Measurements from ENCODE around the gene HLX.

- TF ChIP-seq, protein P1, sequence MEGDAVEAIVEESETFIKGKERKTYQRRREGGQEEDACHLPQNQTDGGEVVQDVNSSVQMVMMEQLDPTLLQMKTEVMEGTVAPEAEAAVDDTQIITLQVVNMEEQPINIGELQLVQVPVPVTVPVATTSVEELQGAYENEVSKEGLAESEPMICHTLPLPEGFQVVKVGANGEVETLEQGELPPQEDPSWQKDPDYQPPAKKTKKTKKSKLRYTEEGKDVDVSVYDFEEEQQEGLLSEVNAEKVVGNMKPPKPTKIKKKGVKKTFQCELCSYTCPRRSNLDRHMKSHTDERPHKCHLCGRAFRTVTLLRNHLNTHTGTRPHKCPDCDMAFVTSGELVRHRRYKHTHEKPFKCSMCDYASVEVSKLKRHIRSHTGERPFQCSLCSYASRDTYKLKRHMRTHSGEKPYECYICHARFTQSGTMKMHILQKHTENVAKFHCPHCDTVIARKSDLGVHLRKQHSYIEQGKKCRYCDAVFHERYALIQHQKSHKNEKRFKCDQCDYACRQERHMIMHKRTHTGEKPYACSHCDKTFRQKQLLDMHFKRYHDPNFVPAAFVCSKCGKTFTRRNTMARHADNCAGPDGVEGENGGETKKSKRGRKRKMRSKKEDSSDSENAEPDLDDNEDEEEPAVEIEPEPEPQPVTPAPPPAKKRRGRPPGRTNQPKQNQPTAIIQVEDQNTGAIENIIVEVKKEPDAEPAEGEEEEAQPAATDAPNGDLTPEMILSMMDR (conservative IDR thresholded peaks at IDR 0.05; ENCODE audit: low read depth, low read length): no peak
- peak; percentile 58 for TF ChIP-seq EZH2 (IDR thresholded peaks at IDR 0.05; ENCODE audit: borderline replicate concordance, low read depth, low read length, poor library complexity, severe bottlenecking)
Measured at GRCh38 chr1:220877377-220878095, 1.7 kb upstream of the HLX start.
